GM19240 (cell line): ENCODE data around the gene PYGB.
"Not testable (repeated sequence)": the region's sequence is repeated elsewhere in the genome, so short reads cannot be mapped to it uniquely, and the experiment has no call there.

Experiments
- DNase-seq: peaks from one replicate; pipeline ENCODE4 v3.0.0; 2011; ENCODE audit warnings: low spot score; ENCODE audit not compliant: insufficient read length

Gene PYGB

GRCh38 chr20:25325997-25326396 lies 78.1 kb downstream of the PYGB start:
- DNase-seq, result no peak

- DNase-seq, result no peak
Measured at GRCh38 chr20:25327521-25328235, 79.8 kb downstream of the PYGB start.

GRCh38 chr20:25328954-25329498 lies 81.1 kb downstream of the PYGB start:
- DNase-seq, result no peak

- DNase-seq, result not testable (repeated sequence)
Measured at GRCh38 chr20:25334972-25335371, 87.1 kb downstream of the PYGB start.

GRCh38 chr20:25336561-25337422 lies 88.9 kb downstream of the PYGB start:
- DNase-seq, result no peak

- DNase-seq, result no peak
Measured at GRCh38 chr20:25338112-25339023, 90.5 kb downstream of the PYGB start.

GRCh38 chr20:25339608-25340007 lies 91.7 kb downstream of the PYGB start:
- no peak for DNase-seq

GRCh38 chr20:25340380-25340779 lies 92.5 kb downstream of the PYGB start:
- DNase-seq, result no peak

- DNase-seq, result no peak
Measured at GRCh38 chr20:25341716-25342680, 94.1 kb downstream of the PYGB start.

- DNase-seq, result no peak
Measured at GRCh38 chr20:25344634-25345033, 96.7 kb downstream of the PYGB start.

- DNase-seq, result no peak
Measured at GRCh38 chr20:25345721-25346120, 97.8 kb downstream of the PYGB start.

GRCh38 chr20:25346349-25346748 lies 98.5 kb downstream of the PYGB start:
- no peak for DNase-seq
